Thyroid gland (tissue), 4 donors: ENCODE results near the gene KLHDC8A. TPM values are rescaled to one million over a fixed set of nuclear protein-coding genes. Genes with fewer than 3 reads are reported as not detected.

Experiments
- DNase-seq, 2 donors: peaks; one replicate each; pipeline ENCODE4 v3.0.0-alpha.2; 2019
- H3K27ac ChIP-seq, 3 donors: fragments of 200-600 bp; sonication (generic); 1 replicate in 2 of 3; 2 replicates in 1 of 3; pipeline ENCODE4 v1.5.1; 2016 to 2019; ENCODE audit warnings: mild to moderate bottlenecking in 1 of 3, moderate library complexity in 1 of 3
- H3K27me3 ChIP-seq: fragments of 200-600 bp; sonication (generic); one replicate; pipeline ENCODE4 v1.5.1; 2019
- H3K36me3 ChIP-seq, 2 donors: fragments of 200-600 bp; sonication (generic); one replicate each; pipeline ENCODE4 v1.5.1; 2016 to 2019
- H3K4me1 ChIP-seq, 2 donors: fragments of 200-600 bp; sonication (generic); one replicate each; pipeline ENCODE4 v1.5.1; 2017 to 2019
- H3K4me3 ChIP-seq, 3 donors: fragments of 200-600 bp; sonication (generic); replicated peaks in 1 of 3; 1 replicate in 2 of 3; 2 replicates in 1 of 3; pipeline ENCODE4 v1.5.1; 2016; ENCODE audit warnings: mild to moderate bottlenecking in 1 of 3
- H3K9me3 ChIP-seq: fragments of 200-600 bp; sonication (generic); one replicate; pipeline ENCODE4 v1.5.1; 2017
- POLR2A ChIP-seq, 2 donors: fragments of 450-650 bp; IDR thresholded peaks; one replicate each; pipeline ENCODE4 v1.6.1; 2017; ENCODE audit warnings: antibody characterized with exemption in 2 of 2, mild to moderate bottlenecking in 2 of 2, moderate library complexity in 1 of 2
- WGBS, 2 donors: methylation state at CpG; one replicate each; pipeline ENCODE4 v1.1.5; 2017; 5-methylcytosine and 5-hydroxymethylcytosine counted together
- intact Hi-C: fragments of 100-400 bp; cut with DNase I; formaldehyde crosslinking; loops from one replicate; pipeline ENCODE4 v1.15.1; 2023
- total RNA-seq, 4 donors: library from RNA; depleted of rRNA; stranded (reverse); fragments of >200 nt; gene quantifications; one replicate each; pipeline ENCODE4 v1.2.3, GENCODE V29; 2016
- TF ChIP-seq, protein P1 (sequence below), 6 experiments: fragments of 200-600 bp in 3 of 6; fragments of 450-650 bp in 3 of 6; sonication (generic) in 3 of 6; IDR thresholded peaks; one replicate each; pipeline ENCODE4 v1.5.1; 2016 to 2019; ENCODE audit warnings: antibody characterized with exemption in 6 of 6, mild to moderate bottlenecking in 2 of 6, inconsistent platforms in 1 of 6, moderate library complexity in 1 of 6

Gene KLHDC8A
- total RNA-seq, 4 donors from 2014 or later, result 1.1 to 2.0 (median 1.5) TPM

DNA sequence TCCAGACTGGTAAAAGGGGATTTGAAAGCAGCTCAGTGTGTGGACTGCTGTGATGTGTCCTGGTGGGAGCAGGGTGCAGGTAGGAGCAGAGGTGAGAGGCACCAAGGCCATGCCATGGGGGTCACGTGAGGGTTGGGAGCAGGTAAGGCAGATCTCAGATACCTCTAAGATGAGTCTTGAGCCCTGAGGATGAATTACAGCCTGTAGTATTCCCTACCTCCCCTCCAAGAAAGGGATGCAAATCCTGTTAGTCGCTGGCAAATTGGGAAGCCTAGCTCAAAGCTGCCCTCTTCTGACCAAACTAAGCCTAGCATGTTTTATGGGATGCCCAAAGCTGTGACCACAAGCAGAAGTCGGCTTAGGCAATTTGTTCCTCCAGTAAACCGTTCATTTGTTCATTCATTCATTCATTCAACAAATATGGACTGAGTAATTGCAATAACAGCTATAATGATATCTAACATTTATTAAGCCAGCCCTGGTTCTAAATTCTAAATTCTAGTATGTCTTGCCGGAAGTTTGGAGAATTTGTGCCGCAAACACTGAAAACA is 31.3 kb downstream of the KLHDC8A start:
- no peak overlapping the region for H3K27ac ChIP-seq
- TF ChIP-seq, protein P1, sequence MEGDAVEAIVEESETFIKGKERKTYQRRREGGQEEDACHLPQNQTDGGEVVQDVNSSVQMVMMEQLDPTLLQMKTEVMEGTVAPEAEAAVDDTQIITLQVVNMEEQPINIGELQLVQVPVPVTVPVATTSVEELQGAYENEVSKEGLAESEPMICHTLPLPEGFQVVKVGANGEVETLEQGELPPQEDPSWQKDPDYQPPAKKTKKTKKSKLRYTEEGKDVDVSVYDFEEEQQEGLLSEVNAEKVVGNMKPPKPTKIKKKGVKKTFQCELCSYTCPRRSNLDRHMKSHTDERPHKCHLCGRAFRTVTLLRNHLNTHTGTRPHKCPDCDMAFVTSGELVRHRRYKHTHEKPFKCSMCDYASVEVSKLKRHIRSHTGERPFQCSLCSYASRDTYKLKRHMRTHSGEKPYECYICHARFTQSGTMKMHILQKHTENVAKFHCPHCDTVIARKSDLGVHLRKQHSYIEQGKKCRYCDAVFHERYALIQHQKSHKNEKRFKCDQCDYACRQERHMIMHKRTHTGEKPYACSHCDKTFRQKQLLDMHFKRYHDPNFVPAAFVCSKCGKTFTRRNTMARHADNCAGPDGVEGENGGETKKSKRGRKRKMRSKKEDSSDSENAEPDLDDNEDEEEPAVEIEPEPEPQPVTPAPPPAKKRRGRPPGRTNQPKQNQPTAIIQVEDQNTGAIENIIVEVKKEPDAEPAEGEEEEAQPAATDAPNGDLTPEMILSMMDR (IDR thresholded peaks at IDR 0.05), result peak; percentile 49 to 86 (median 80)
- no peak for TF ChIP-seq POLR2A (IDR thresholded peaks at IDR 0.05)
- H3K4me1 ChIP-seq, result peaks cover 9 to 36% of the 10 kb centered on the region in 2 donors
- H3K9me3 ChIP-seq, result no peaks in the 10 kb centered on the region
- H3K4me3 ChIP-seq, result no peak overlapping the region
- H3K36me3 ChIP-seq, result no peaks in the 10 kb centered on the region
- intact Hi-C loops, result no loop called here
- WGBS, 2 donors, result 35 to 38% methylated on average over 6 of the region's 6 CpGs
- DNase-seq, result peak; percentile 65 to 66
- H3K27me3 ChIP-seq, result no peaks in the 10 kb centered on the region

DNA sequence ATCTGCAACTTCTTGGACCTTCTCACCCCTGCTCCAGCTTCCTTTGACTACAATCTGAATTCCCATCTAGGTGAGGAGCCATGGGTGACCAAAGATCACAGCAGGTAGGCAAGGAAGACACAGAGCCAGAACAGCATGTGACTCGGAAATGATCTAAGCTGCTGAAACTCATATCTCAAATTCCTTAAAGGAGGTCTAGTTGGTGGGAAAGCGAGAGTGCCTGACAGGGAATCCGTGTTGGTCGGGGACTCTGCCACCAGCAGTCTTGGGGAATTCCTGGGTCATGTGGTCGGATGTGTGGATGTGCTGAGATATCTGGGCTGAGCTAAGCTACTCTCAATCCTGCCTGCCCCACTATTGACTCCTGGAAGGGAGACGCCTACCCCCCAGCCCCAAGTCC is 31.9 kb downstream of the KLHDC8A start:
- no peaks in the 10 kb centered on the region for H3K27me3 ChIP-seq
- WGBS, 2 donors, result 47 to 80% methylated on average over 6 of the region's 6 CpGs
- no peak overlapping the region for H3K4me3 ChIP-seq
- TF ChIP-seq, protein P1 (IDR thresholded peaks at IDR 0.05), result no peak
- no peak for TF ChIP-seq POLR2A (IDR thresholded peaks at IDR 0.05)
- no peak overlapping the region for H3K27ac ChIP-seq
- DNase-seq, result peak in 1 of 2 donors; percentile 19
- intact Hi-C loops, result no loop called here
- H3K4me1 ChIP-seq, result peaks cover 6 to 33% of the 10 kb centered on the region in 2 donors
- H3K36me3 ChIP-seq, result no peaks in the 10 kb centered on the region
- no peaks in the 10 kb centered on the region for H3K9me3 ChIP-seq

GRCh38 chr1:205323794-205324193 is 32.9 kb downstream of the KLHDC8A start:
- no peak for DNase-seq
- H3K36me3 ChIP-seq, result no peaks in the 10 kb centered on the region
- H3K4me3 ChIP-seq, result no peak overlapping the region
- peaks cover 10 to 33% of the 10 kb centered on the region in 2 donors for H3K4me1 ChIP-seq
- TF ChIP-seq, protein P1 (IDR thresholded peaks at IDR 0.05), result no peak
- no peak for TF ChIP-seq POLR2A (IDR thresholded peaks at IDR 0.05)
- WGBS, 2 donors, result 92 to 95% methylated on average over 6 of the region's 6 CpGs
- intact Hi-C loops, result loop anchor here (2.0 kb wide), 1 partner anchor 51 kb away; no protein-coding TSS in a partner anchor
- H3K27ac ChIP-seq, result no peak overlapping the region
- H3K27me3 ChIP-seq, result no peaks in the 10 kb centered on the region
- H3K9me3 ChIP-seq, result no peaks in the 10 kb centered on the region

GRCh38 chr1:205321959-205322283 is 34.8 kb downstream of the KLHDC8A start:
- peak overlapping the region; percentile 94 to 97 (median 97) for H3K27ac ChIP-seq
- TF ChIP-seq POLR2A (IDR thresholded peaks at IDR 0.05), result no peak
- TF ChIP-seq, protein P1 (IDR thresholded peaks at IDR 0.05), result no peak
- H3K4me3 ChIP-seq, result peak overlapping the region in 1 of 3 donors; percentile 87
- no peaks in the 10 kb centered on the region for H3K36me3 ChIP-seq
- DNase-seq, result no peak
- WGBS, 2 donors, result 45 to 68% methylated on average over 2 to 3 of the region's 5 CpGs
- intact Hi-C loops, result loop anchor here (2.0 kb wide), 1 partner anchor 49 kb away; no protein-coding TSS in a partner anchor
- no peaks in the 10 kb centered on the region for H3K27me3 ChIP-seq
- no peaks in the 10 kb centered on the region for H3K9me3 ChIP-seq
- peaks cover 27 to 40% of the 10 kb centered on the region in 2 donors for H3K4me1 ChIP-seq

- DNase-seq, result peak; percentile 98 to 99
- Histone ChIP-seq H3K36me3 (no peaks in the 10 kb centered on the region), H3K9me3 (no peaks in the 10 kb centered on the region), H3K27me3 (no peaks in the 10 kb centered on the region), H3K27ac (peak within 1 kb of the TSS; percentile 94 to 97 (median 97)), H3K4me3 (peak within 1 kb of the TSS; percentile 87 to 98 (median 97)), H3K4me1 (peaks cover 33 to 46% of the 10 kb centered on the region in 2 donors)
- peak; percentile 77 to 99 for TF ChIP-seq POLR2A (IDR thresholded peaks at IDR 0.05)
- TF ChIP-seq, protein P1 (IDR thresholded peaks at IDR 0.05), result peak in 1 of 6 experiments; percentile 22
- intact Hi-C loops, result no loop called here
- WGBS, 2 donors, result 1% methylated on average over 35 to 41 of the region's 75 CpGs
Observed at GRCh38 chr1:205321162-205321958, 35.4 kb downstream of the KLHDC8A start, which contains the start of gene NUAK2. NUAK2 (minus strand) TSS chr1:205321745; CDS start chr1:205321628, 117 bp downstream.
